NCI-H2196 (cell line): ENCODE data around the gene EIF2AK3.
A peak's percentile ranks its signal among the peaks of the same experiment; 100 is the strongest.
"Not testable (repeated sequence)": the region's sequence is repeated elsewhere in the genome, so short reads cannot be mapped to it uniquely, and the experiment has no call there.

Source experiments
- DNase-seq: peaks from one replicate; lab custom pipeline; 2025; ENCODE audit not compliant: unreplicated experiment; lab: John Stamatoyannopoulos, UW

The EIF2AK3 gene

GRCh38 chr2:88627055-88627855, at the start of gene EIF2AK3:
Gene EIF2AK3 (minus strand): TSS chr2:88627464. CDS start chr2:88627274, 190 bp downstream.
- peak; percentile 97 for DNase-seq

GRCh38 chr2:88673363-88673762, 46.1 kb upstream of the EIF2AK3 start:
- no peak for DNase-seq

GRCh38 chr2:88671786-88672427, 44.6 kb upstream of the EIF2AK3 start:
- peak; percentile 42 for DNase-seq

- DNase-seq: peak; percentile 35
Measured at GRCh38 chr2:88669482-88670214, 42.4 kb upstream of the EIF2AK3 start.

GRCh38 chr2:88668862-88669261, 41.6 kb upstream of the EIF2AK3 start:
- DNase-seq: no peak

GRCh38 chr2:88667219-88667618, 40.0 kb upstream of the EIF2AK3 start:
- DNase-seq: no peak

- no peak for DNase-seq
Measured at GRCh38 chr2:88666576-88666975, 39.3 kb upstream of the EIF2AK3 start.

- no peak for DNase-seq
Measured at GRCh38 chr2:88660622-88661021, 33.4 kb upstream of the EIF2AK3 start.

- DNase-seq: peak; percentile 64
Measured at GRCh38 chr2:88659538-88659915, 32.3 kb upstream of the EIF2AK3 start.

- DNase-seq: no peak
Measured at GRCh38 chr2:88658881-88659537, 31.7 kb upstream of the EIF2AK3 start.

GRCh38 chr2:88658326-88658725, 31.1 kb upstream of the EIF2AK3 start:
- DNase-seq: no peak

GRCh38 chr2:88657131-88657530, 29.9 kb upstream of the EIF2AK3 start:
- DNase-seq: no peak

GRCh38 chr2:88656690-88657089, 29.4 kb upstream of the EIF2AK3 start:
- no peak for DNase-seq

- DNase-seq: no peak
Measured at GRCh38 chr2:88654714-88655113, 27.4 kb upstream of the EIF2AK3 start.

GRCh38 chr2:88651646-88652045, 24.4 kb upstream of the EIF2AK3 start:
- DNase-seq: no peak

- not testable (repeated sequence) for DNase-seq
Measured at GRCh38 chr2:88645291-88645882, 18.1 kb upstream of the EIF2AK3 start.

- DNase-seq: no peak
Measured at GRCh38 chr2:88642278-88642677, 15.0 kb upstream of the EIF2AK3 start.

GRCh38 chr2:88641330-88641729, 14.1 kb upstream of the EIF2AK3 start:
- DNase-seq: no peak

GRCh38 chr2:88639865-88640264, 12.6 kb upstream of the EIF2AK3 start:
- DNase-seq: no peak

- DNase-seq: no peak
Measured at GRCh38 chr2:88638743-88639142, 11.5 kb upstream of the EIF2AK3 start.

- no peak for DNase-seq
Measured at GRCh38 chr2:88638123-88638650, 10.9 kb upstream of the EIF2AK3 start.
